K562 (cell line): Measurements from ENCODE around the gene CHST15. TPM values are rescaled to one million over a fixed set of nuclear protein-coding genes. Genes with fewer than 3 reads are reported as not detected.

Source experiments
- ATAC-seq: fragments of 200-7000 bp; cut with Tn5 transposase; 3 replicates; pipeline ENCODE4 v1.9.1; 2020; ENCODE audit warnings: moderate library complexity
- BruUV-seq: library from RNA; stranded (reverse); fragments of 400-500 nt; replicated peaks from 2 replicates; lab custom pipeline; 2021; lab: Mats Ljungman, UMichigan
- CTCF ChIA-PET: fragments of 300-600 bp; formaldehyde crosslinking; extraction: SDS; loops from one replicate; lab custom pipeline; 2021; ENCODE audit warnings: low intra/inter-chr PET ratio; lab: Yijun Ruan, JAX
- POLR2A ChIA-PET: fragments of 300-600, 350-650 bp; sonication (Branson Sonifier 250); formaldehyde crosslinking; extraction: SDS; loops from one replicate; lab custom pipeline; 2021; ENCODE audit warnings: antibody characterized with exemption, inconsistent platforms; lab: Yijun Ruan, JAX
- DNase-seq, 4 experiments: peaks; one replicate each; pipeline versions ENCODE4 v3.0.0 to v3.0.0-alpha.2; 2011 to 2018; ENCODE audit warnings: low spot score in 3 of 4, mixed read lengths in 3 of 4; ENCODE audit errors: extremely low read depth in 1 of 4
- FAIRE-seq: peaks from 2 replicates; lab custom pipeline; 2011; peaks lifted over from hg19 to GRCh38; lab: Jason Lieb, UNC
- H2AFZ ChIP-seq: 2 replicates; pipeline ENCODE4 v1.6.0; 2011; ENCODE audit warnings: low read depth, low read length, control low read depth, inconsistent platforms
- H3K27ac ChIP-seq: fragments of 200-600 bp; 3 replicates; pipeline ENCODE4 v1.8.0; 2011; ENCODE audit warnings: low read depth, mild to moderate bottlenecking, control low read depth, inconsistent platforms, low read length, moderate library complexity, mixed read lengths; ENCODE audit errors: extremely low read depth
- H3K27me3 ChIP-seq, 2 experiments: fragments of 300-600 bp in 1 of 2; 2 replicates in 1 of 2; 3 replicates in 1 of 2; pipeline versions ENCODE4 v1.6.0 to v1.8.0; 2011; ENCODE audit warnings: inconsistent platforms in 2 of 2, low read length in 2 of 2, mild to moderate bottlenecking in 1 of 2, mixed read lengths in 1 of 2, moderate library complexity in 1 of 2; ENCODE audit not compliant: control insufficient read depth in 2 of 2, insufficient read depth in 2 of 2
- H3K36me3 ChIP-seq: fragments of 300-600 bp; 3 replicates; pipeline ENCODE4 v1.8.0; 2011; ENCODE audit warnings: mild to moderate bottlenecking, low read length, inconsistent platforms; ENCODE audit not compliant: control insufficient read depth, insufficient read depth
- H3K4me1 ChIP-seq, 2 experiments: fragments of 200-600 bp in 1 of 2; replicated peaks in 1 of 2; 2 replicates in 1 of 2; 3 replicates in 1 of 2; pipeline versions ENCODE4 v1.5.1 to v1.8.0; 2011; ENCODE audit warnings: inconsistent platforms in 2 of 2, low read length in 2 of 2, mild to moderate bottlenecking in 1 of 2, mixed read lengths in 1 of 2, moderate library complexity in 1 of 2; ENCODE audit not compliant: control insufficient read depth in 2 of 2, insufficient read depth in 2 of 2
- H3K4me2 ChIP-seq: 2 replicates; pipeline ENCODE4 v1.6.1; 2011; ENCODE audit warnings: low read length, control low read depth, inconsistent platforms, mixed read lengths; ENCODE audit not compliant: insufficient read depth
- H3K4me3 ChIP-seq: fragments of 200-600 bp; sonication (generic), shearing (Covaris generic); 2 replicates; pipeline ENCODE4 v1.5.1; 2016; ENCODE audit warnings: control low read depth, inconsistent platforms
- H3K79me2 ChIP-seq: fragments of 200-600 bp; 3 replicates; pipeline ENCODE4 v1.8.0; 2011; ENCODE audit warnings: low read length, inconsistent platforms; ENCODE audit not compliant: control insufficient read depth, insufficient read depth
- H3K9ac ChIP-seq, 2 experiments: 2 replicates each; pipeline versions ENCODE4 v1.6.0 to v1.6.1; 2011; ENCODE audit warnings: low read depth in 2 of 2, low read length in 2 of 2, control low read depth in 1 of 2, inconsistent platforms in 1 of 2, mild to moderate bottlenecking in 1 of 2, mixed read lengths in 1 of 2; ENCODE audit not compliant: insufficient read depth in 1 of 2
- H3K9me1 ChIP-seq: one replicate; pipeline ENCODE4 v1.6.0; 2011; ENCODE audit warnings: inconsistent platforms, mild to moderate bottlenecking, low read length, moderate library complexity; ENCODE audit not compliant: control insufficient read depth, insufficient read depth
- H3K9me3 ChIP-seq: replicated peaks from 2 replicates; pipeline ENCODE4 v1.5.1; 2011; ENCODE audit warnings: low read depth, low read length, inconsistent platforms; ENCODE audit not compliant: control insufficient read depth, insufficient read depth
- H4K20me1 ChIP-seq: replicated peaks from 2 replicates; pipeline ENCODE4 v1.6.1; 2011; ENCODE audit warnings: low read length, inconsistent platforms, mixed read lengths; ENCODE audit not compliant: control insufficient read depth, insufficient read depth
- OTX1 ChIP-seq: fragments of 450-650 bp; formaldehyde crosslinking; IDR thresholded peaks from 2 replicates; pipeline ENCODE4 v1.4.0; 2022; ENCODE audit warnings: mild to moderate bottlenecking
- SRSF3 ChIP-seq: fragments of 200-400 bp; formaldehyde crosslinking; IDR thresholded peaks from 2 replicates; pipeline ENCODE4 v1.6.1; 2016; ENCODE audit warnings: mild to moderate bottlenecking, low read length, moderate library complexity; ENCODE audit not compliant: insufficient read depth
- WGBS: fragments of 100-300 bp; shearing (Covaris generic); methylation state at CpG from one replicate; pipeline ENCODE4 v1.1.6; 2016; ENCODE audit warnings: low coverage, mixed read lengths; ENCODE audit not compliant: insufficient coverage; ENCODE audit errors: missing lambda C conversion rate; 5-methylcytosine and 5-hydroxymethylcytosine counted together
- in situ Hi-C: fragments of 300-500 bp; cut with MboI; formaldehyde crosslinking; loops from 4 replicates; pipeline ENCODE4 v1.15.0; 2018; ENCODE audit warnings: inconsistent platforms, mixed read lengths
- intact Hi-C: fragments of 100-400 bp; cut with micrococcal nuclease; formaldehyde crosslinking; loops from 2 replicates; pipeline ENCODE4 v1.14.2; 2022
- polyA plus RNA-seq, 8 experiments: library from polyadenylated mRNA; depleted of rRNA in 4 of 8; stranded (reverse) in 5 of 8; unstranded in 3 of 8; fragments of >200 nt; fragmentation: Nextera tagmentation in 2 of 8; fragmentation: Illumina TruSeq in 1 of 8; extraction: Ambion mirVana in 2 of 8; extraction: Trizol in 1 of 8; gene quantifications; 2 replicates each; pipeline versions ENCODE4 v1.2.1 to v1.2.3, GENCODE V29; 2011 to 2014; ENCODE audit warnings: inconsistent platforms in 1 of 8, missing spikeins in 1 of 8
- total RNA-seq, 7 experiments: library from RNA; depleted of rRNA in 6 of 7; stranded (reverse); fragments of >200 nt in 6 of 7; fragmentation: Illumina TruSeq in 2 of 7; extraction: Trizol in 2 of 7; gene quantifications; 2 replicates each; pipeline versions ENCODE4 v1.2.1 to v1.2.3, GENCODE V29; 2011 to 2021; ENCODE audit warnings: low replicate concordance in 1 of 7
- TF ChIP-seq, protein P1 (sequence below): fragments of 250-450 bp; sonication (Bioruptor Pico); IDR thresholded peaks from 2 replicates; pipeline ENCODE4 v1.4.0; 2020; ENCODE audit warnings: mild to moderate bottlenecking
- TF ChIP-seq, protein P2 (sequence below): fragments of 200-600 bp; sonication (generic); IDR thresholded peaks from one replicate; pipeline ENCODE4 v1.6.1; 2012; ENCODE audit warnings: mild to moderate bottlenecking, low read depth, low read length, inconsistent platforms
- TF ChIP-seq, protein P3 (sequence below): fragments of 450-650 bp; IDR thresholded peaks from 2 replicates; pipeline ENCODE4 v1.7.0; 2016; ENCODE audit warnings: borderline replicate concordance

The CHST15 gene
- total and polyA plus RNA-seq, 9 of the 15 experiments (the other 6 are each of a cell fraction or from before 2014, with no cell fraction given), result 0.04 to 0.16 (median 0.08) TPM

DNA sequence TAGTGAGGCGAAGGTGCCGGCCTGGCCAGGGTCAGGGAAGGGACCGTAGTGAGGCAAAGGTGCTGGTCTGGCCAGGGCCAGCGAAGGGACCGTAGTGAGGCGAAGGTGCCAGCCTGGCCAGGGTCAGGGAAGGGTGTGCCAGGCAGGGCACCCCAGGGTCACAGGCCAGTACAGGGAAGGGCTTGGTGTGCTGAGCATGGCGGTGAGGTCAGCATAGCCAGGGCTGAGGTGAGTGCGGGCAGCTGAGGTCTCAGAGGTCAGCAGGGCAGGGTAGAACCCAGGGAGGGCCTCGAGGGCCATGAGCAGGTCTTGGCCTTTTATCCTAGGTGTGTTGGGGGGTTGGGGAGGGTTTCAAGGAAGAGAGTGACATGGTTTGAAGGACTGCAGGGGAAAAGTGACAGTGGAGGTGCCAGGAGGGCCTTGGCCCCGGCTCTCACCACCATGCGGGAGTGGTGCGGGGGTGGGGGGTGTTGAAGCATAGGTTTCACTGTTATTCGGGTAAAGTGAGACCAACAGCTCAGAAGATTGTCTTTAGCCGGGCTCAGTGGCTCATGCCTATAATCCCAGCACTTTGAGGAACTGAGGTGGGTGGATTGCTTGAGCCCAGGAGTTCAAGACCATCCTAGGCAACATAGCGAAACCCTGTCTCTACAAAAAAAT is 93.3 kb downstream of the CHST15 start (continued):
- no peak for TF ChIP-seq SRSF3
- TF ChIP-seq, protein P1, sequence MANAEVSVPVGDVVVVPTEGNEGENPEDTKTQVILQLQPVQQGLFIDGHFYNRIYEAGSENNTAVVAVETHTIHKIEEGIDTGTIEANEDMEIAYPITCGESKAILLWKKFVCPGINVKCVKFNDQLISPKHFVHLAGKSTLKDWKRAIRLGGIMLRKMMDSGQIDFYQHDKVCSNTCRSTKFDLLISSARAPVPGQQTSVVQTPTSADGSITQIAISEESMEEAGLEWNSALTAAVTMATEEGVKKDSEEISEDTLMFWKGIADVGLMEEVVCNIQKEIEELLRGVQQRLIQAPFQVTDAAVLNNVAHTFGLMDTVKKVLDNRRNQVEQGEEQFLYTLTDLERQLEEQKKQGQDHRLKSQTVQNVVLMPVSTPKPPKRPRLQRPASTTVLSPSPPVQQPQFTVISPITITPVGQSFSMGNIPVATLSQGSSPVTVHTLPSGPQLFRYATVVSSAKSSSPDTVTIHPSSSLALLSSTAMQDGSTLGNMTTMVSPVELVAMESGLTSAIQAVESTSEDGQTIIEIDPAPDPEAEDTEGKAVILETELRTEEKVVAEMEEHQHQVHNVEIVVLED (CRISPR knock-in tag), result no peak

DNA sequence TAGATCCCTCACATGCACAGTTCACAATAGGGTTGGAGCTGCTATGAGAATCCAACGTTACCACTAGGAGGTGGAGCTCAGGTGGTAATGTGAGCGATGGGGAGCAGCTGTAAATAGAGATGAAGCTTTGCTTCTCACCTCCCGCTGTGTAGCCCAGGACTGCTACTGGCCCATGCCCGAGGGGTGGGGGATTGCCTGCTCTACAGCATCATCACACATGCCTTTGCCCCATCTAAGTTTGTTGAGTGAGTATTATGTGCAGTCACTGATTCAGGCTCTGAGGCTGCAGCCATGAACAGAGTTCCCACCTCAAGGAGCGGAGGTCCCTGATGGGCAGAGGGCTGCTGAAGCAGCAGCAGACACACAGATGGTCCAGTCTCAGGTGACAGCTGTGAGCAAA is 94.1 kb downstream of the CHST15 start:
- no peak for ATAC-seq
- TF ChIP-seq OTX1, result no peak
- TF ChIP-seq, protein P2, sequence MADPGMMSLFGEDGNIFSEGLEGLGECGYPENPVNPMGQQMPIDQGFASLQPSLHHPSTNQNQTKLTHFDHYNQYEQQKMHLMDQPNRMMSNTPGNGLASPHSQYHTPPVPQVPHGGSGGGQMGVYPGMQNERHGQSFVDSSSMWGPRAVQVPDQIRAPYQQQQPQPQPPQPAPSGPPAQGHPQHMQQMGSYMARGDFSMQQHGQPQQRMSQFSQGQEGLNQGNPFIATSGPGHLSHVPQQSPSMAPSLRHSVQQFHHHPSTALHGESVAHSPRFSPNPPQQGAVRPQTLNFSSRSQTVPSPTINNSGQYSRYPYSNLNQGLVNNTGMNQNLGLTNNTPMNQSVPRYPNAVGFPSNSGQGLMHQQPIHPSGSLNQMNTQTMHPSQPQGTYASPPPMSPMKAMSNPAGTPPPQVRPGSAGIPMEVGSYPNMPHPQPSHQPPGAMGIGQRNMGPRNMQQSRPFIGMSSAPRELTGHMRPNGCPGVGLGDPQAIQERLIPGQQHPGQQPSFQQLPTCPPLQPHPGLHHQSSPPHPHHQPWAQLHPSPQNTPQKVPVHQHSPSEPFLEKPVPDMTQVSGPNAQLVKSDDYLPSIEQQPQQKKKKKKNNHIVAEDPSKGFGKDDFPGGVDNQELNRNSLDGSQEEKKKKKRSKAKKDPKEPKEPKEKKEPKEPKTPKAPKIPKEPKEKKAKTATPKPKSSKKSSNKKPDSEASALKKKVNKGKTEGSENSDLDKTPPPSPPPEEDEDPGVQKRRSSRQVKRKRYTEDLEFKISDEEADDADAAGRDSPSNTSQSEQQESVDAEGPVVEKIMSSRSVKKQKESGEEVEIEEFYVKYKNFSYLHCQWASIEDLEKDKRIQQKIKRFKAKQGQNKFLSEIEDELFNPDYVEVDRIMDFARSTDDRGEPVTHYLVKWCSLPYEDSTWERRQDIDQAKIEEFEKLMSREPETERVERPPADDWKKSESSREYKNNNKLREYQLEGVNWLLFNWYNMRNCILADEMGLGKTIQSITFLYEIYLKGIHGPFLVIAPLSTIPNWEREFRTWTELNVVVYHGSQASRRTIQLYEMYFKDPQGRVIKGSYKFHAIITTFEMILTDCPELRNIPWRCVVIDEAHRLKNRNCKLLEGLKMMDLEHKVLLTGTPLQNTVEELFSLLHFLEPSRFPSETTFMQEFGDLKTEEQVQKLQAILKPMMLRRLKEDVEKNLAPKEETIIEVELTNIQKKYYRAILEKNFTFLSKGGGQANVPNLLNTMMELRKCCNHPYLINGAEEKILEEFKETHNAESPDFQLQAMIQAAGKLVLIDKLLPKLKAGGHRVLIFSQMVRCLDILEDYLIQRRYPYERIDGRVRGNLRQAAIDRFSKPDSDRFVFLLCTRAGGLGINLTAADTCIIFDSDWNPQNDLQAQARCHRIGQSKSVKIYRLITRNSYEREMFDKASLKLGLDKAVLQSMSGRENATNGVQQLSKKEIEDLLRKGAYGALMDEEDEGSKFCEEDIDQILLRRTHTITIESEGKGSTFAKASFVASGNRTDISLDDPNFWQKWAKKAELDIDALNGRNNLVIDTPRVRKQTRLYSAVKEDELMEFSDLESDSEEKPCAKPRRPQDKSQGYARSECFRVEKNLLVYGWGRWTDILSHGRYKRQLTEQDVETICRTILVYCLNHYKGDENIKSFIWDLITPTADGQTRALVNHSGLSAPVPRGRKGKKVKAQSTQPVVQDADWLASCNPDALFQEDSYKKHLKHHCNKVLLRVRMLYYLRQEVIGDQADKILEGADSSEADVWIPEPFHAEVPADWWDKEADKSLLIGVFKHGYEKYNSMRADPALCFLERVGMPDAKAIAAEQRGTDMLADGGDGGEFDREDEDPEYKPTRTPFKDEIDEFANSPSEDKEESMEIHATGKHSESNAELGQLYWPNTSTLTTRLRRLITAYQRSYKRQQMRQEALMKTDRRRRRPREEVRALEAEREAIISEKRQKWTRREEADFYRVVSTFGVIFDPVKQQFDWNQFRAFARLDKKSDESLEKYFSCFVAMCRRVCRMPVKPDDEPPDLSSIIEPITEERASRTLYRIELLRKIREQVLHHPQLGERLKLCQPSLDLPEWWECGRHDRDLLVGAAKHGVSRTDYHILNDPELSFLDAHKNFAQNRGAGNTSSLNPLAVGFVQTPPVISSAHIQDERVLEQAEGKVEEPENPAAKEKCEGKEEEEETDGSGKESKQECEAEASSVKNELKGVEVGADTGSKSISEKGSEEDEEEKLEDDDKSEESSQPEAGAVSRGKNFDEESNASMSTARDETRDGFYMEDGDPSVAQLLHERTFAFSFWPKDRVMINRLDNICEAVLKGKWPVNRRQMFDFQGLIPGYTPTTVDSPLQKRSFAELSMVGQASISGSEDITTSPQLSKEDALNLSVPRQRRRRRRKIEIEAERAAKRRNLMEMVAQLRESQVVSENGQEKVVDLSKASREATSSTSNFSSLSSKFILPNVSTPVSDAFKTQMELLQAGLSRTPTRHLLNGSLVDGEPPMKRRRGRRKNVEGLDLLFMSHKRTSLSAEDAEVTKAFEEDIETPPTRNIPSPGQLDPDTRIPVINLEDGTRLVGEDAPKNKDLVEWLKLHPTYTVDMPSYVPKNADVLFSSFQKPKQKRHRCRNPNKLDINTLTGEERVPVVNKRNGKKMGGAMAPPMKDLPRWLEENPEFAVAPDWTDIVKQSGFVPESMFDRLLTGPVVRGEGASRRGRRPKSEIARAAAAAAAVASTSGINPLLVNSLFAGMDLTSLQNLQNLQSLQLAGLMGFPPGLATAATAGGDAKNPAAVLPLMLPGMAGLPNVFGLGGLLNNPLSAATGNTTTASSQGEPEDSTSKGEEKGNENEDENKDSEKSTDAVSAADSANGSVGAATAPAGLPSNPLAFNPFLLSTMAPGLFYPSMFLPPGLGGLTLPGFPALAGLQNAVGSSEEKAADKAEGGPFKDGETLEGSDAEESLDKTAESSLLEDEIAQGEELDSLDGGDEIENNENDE, result no peak
- TF ChIP-seq, protein P3, sequence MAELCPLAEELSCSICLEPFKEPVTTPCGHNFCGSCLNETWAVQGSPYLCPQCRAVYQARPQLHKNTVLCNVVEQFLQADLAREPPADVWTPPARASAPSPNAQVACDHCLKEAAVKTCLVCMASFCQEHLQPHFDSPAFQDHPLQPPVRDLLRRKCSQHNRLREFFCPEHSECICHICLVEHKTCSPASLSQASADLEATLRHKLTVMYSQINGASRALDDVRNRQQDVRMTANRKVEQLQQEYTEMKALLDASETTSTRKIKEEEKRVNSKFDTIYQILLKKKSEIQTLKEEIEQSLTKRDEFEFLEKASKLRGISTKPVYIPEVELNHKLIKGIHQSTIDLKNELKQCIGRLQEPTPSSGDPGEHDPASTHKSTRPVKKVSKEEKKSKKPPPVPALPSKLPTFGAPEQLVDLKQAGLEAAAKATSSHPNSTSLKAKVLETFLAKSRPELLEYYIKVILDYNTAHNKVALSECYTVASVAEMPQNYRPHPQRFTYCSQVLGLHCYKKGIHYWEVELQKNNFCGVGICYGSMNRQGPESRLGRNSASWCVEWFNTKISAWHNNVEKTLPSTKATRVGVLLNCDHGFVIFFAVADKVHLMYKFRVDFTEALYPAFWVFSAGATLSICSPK, result no peak

More for the DNA sequence above, 94.1 kb downstream of the CHST15 start:
- H3K9me3 ChIP-seq, result no peaks in the 10 kb centered on the region
- no peaks in the 10 kb centered on the region for H3K79me2 ChIP-seq
- BruUV-seq, result no TSS peak
- no peaks in the 10 kb centered on the region for H3K36me3 ChIP-seq
- CTCF ChIA-PET, result no interaction called here
- FAIRE-seq (no peak), DNase-seq (no peak)
- no peak overlapping the region for H3K4me3 ChIP-seq
- intact Hi-C loops (no loop called here), in situ Hi-C loops (no loop called here)
- 2% methylated on average over 5 of the region's 5 CpGs for WGBS
- peaks cover 0 to 11% of the 10 kb centered on the region in 2 experiments; a peak in 2 of 5 replicates for H3K4me1 ChIP-seq
- H4K20me1 ChIP-seq, result 0 out of 2 replicates have a peak, but pooled peaks cover 3% of the 10 kb centered on the region
- H3K9me1 ChIP-seq, result no peaks in the 10 kb centered on the region
- POLR2A ChIA-PET, result no interaction called here
- H2AFZ ChIP-seq, result no peak overlapping the region
- H3K9ac ChIP-seq, result no peak overlapping the region
- no peak overlapping the region for H3K27ac ChIP-seq
- no peaks in the 10 kb centered on the region; a peak in 1 of 5 replicates for H3K27me3 ChIP-seq
- no peak overlapping the region for H3K4me2 ChIP-seq
